ENCODE results near the gene PAIP2. TPM values are rescaled to one million over a fixed set of nuclear protein-coding genes. Genes with fewer than 3 reads are reported as not detected.

PAIP2 gene
- total and polyA plus RNA-seq, 12 donors: 75.7 to 318 (median 146) TPM

- peaks cover 0 to 49% of the 10 kb centered on the region in 2 donors for H3K36me3 ChIP-seq (replicated peaks in 1 of 2)
- no peaks in the 10 kb centered on the region for H3K9me3 ChIP-seq (replicated peaks in 1 of 3)
- no peaks in the 10 kb centered on the region for H3K27me3 ChIP-seq
- TF ChIP-seq POLR2A (IDR thresholded peaks at IDR 0.05) (no peak), CTCF (IDR thresholded peaks at IDR 0.05) (no peak)
- peak overlapping the region in 1 of 5 donors; percentile 58 for H3K27ac ChIP-seq
- 84 to 88% (median 87%) methylated on average over 2 of the region's 2 CpGs for WGBS, 4 donors
- DNase-seq: peak in 1 of 7 donors; percentile 44
- no peak overlapping the region for H3K4me3 ChIP-seq
- peaks cover 3 to 21% of the 10 kb centered on the region in 2 donors for H3K4me1 ChIP-seq (replicated peaks in 1 of 2)
- intact Hi-C loops (cut with DNase I): no loop called here
These were observed 22.3 kb downstream of the PAIP2 start for GRCh38 chr5:139363937-139364336.

DNA sequence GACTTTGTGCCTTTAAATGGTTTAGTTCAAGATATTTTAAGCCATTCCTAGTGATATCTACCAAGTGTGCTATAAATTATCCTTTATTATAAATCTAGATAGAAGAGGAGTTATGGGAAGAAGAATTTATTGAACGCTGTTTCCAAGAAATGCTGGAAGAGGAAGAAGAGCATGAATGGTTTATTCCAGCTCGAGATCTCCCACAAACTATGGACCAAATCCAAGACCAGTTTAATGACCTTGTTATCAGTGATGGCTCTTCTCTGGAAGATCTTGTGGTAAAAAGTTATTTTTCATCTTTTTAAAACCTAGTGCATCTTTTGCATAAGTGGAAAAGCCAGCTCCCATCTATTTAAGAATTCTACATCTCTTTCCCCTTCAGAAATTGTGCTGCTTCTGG is 22.8 kb downstream of the PAIP2 start:
- no peak for TF ChIP-seq POLR2A (IDR thresholded peaks at IDR 0.05)
- TF ChIP-seq CTCF (IDR thresholded peaks at IDR 0.05): no peak
- intact Hi-C loops (cut with DNase I): no loop called here

GRCh38 chr5:139368613-139369012 is 27.0 kb downstream of the PAIP2 start:
- intact Hi-C loops (cut with DNase I): no loop called here
- Histone ChIP-seq H3K36me3 (replicated peaks in 1 of 2) (peaks cover 0 to 63% of the 10 kb centered on the region in 2 donors), H3K27me3 (no peaks in the 10 kb centered on the region), H3K4me3 (no peak overlapping the region), H3K9me3 (replicated peaks in 1 of 3) (no peaks in the 10 kb centered on the region), H3K4me1 (replicated peaks in 1 of 2) (peaks cover 18 to 33% of the 10 kb centered on the region in 2 donors), H3K27ac (no peak overlapping the region)
- no peak for TF ChIP-seq CTCF (IDR thresholded peaks at IDR 0.05)
- TF ChIP-seq POLR2A (IDR thresholded peaks at IDR 0.05): no peak
- no peak for DNase-seq
- WGBS, 4 donors: 77 to 85% (median 83%) methylated on average over 2 of the region's 2 CpGs

More for the DNA sequence above, 22.8 kb downstream of the PAIP2 start:
- Histone ChIP-seq H3K4me3 (no peak overlapping the region), H3K27ac (peak overlapping the region in 1 of 5 donors; percentile 58), H3K27me3 (no peaks in the 10 kb centered on the region), H3K9me3 (replicated peaks in 1 of 3) (no peaks in the 10 kb centered on the region), H3K4me1 (replicated peaks in 1 of 2) (peaks cover 0 to 21% of the 10 kb centered on the region in 2 donors), H3K36me3 (replicated peaks in 1 of 2) (peaks cover 0 to 54% of the 10 kb centered on the region in 2 donors)
- DNase-seq: no peak
- 24 to 49% (median 40%) methylated on average over 2 of the region's 2 CpGs for WGBS, 4 donors

DNA sequence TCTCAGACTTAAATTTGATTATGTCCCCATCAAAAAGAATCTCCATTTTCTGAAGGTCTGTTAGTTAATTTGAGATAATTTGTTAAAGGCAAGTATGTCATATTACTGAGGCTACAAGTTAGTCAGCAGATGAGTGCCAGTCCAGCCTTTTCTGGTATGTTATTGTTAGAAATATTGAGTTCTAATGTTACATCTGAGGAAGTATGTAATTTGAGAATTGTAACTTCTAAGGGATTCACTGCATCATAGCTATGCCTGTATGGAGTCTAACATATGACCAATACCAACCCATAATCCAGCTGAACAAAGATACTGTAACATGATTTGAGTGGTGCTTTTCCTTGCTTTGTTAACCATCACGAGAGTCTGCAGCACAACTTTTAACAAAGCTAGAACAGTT is 27.5 kb downstream of the PAIP2 start:
- Histone ChIP-seq H3K4me1 (replicated peaks in 1 of 2) (peaks cover 24 to 35% of the 10 kb centered on the region in 2 donors), H3K36me3 (replicated peaks in 1 of 2) (peaks cover 0 to 61% of the 10 kb centered on the region in 2 donors), H3K4me3 (no peak overlapping the region), H3K27me3 (no peaks in the 10 kb centered on the region), H3K9me3 (replicated peaks in 1 of 3) (no peaks in the 10 kb centered on the region), H3K27ac (no peak overlapping the region)
- TF ChIP-seq POLR2A (IDR thresholded peaks at IDR 0.05) (no peak), CTCF (IDR thresholded peaks at IDR 0.05) (no peak)
- WGBS, 4 donors: 88 to 100% (median 92%) methylated on average over 1 of the region's 1 CpG
- intact Hi-C loops (cut with DNase I): no loop called here
- DNase-seq: no peak

Measured in adrenal gland (tissue), 12 donors.